Stimulated activated CD8-positive, alpha-beta memory T cell treated with anti-CD3 and anti-CD28 coated beads, Interleukin-7, amount 100 ng/mL, for 24 hours (primary cell): ENCODE results near the gene BBS1.

Experiments
- DNase-seq: peaks from one replicate; pipeline ENCODE4 v3.0.0-alpha.2; 2020; ENCODE audit warnings: low read depth

BBS1 gene

GRCh38 chr11:66477263-66478201 is 32.9 kb upstream of the BBS1 start:
- no peak for DNase-seq

DNA sequence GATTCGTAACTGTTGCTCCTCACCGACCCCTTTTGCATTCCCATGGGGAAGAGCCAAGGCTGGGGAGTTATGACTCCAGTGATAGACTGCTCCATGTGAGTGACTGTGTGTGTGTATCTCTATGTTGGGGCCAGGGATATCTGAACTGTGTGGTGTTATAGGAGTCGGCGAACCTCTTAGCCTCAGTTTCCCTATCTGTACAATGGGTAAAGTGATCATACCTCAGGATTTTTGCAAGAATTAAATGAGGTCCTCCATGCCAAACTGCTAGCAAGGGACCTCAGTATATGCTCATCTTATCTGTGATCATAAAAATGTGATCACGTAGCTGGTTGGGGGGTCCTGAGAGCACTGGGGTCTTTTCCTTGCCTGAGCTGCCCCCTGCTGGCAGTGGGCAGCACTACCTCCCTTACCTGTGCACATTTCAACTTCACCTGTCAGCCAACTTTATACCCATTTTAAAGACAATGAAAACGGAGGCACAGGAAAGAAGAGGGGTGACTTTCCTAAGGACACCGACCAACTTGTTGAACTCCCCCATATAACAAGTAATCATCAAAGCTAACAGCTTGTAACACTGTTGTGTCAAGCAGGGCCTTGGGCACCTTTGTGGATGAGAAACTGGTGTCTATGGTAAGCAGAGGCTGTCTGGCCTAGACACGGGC is 31.6 kb upstream of the BBS1 start:
- DNase-seq = no peak

DNA sequence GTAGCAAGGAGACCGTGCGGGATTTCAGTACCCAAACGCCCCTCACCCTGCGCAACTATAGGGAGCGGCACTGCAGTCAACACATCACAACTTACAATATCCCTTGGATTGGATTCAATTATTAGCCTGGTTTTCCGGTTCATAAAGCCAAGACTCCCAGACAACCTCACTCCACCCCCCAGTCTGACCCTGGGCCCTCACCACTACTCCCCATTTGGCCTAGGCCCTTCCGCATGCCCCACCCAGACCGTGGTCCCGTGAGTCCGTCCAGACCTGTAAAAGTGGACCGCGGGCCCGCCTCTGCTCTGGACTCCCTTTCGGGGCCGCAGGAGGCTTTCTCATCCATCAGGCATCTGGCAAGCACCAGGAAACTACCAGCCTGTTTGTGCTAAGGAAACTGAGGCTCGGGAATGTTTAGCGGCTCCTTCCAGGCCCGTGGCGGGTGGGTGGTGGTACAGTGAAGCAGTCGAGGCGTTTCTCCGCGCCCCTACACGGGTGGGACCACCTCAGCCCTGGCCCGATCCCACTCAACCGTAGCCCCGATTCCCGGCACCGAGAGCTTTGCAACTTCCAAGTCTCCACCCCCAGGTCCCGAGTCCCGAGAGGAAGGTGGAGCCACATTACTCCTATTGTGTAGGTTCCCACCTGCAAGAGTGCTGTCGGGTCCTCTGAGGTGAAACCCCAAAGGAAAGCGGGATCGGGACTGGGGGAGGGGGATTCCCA is 30.9 kb upstream of the BBS1 start:
- no peak for DNase-seq

- peak; percentile 82 for DNase-seq
Observed at GRCh38 chr11:66480117-66480938, 30.1 kb upstream of the BBS1 start, which contains the start of gene DPP3. Gene DPP3 (plus strand): TSS chr11:66480434. CDS start chr11:66482201, 1,767 bp downstream.

- no peak for DNase-seq
Observed at GRCh38 chr11:66484806-66485380, 25.5 kb upstream of the BBS1 start.

DNA sequence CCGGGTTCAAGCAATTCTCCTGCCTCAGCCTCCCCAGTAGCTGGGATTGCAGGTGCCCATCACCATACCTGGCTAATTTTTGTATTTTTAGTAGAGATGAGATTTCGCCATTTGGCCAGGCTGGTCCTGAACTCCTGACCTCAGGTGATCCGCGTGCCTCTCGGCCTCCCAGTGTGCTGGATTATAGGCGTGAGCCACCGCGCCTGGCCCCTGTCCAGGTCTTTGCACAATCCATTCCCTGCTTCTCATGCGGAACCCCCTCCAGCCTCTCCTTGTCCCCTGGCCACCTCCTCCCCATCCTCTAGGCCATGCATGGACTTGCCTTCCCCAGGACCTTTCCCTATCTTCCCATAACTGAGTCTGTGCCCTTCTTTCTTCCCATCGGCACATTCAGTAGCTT is 21.5 kb upstream of the BBS1 start:
- no peak for DNase-seq

- no peak for DNase-seq
Observed at GRCh38 chr11:66489636-66490035, 20.8 kb upstream of the BBS1 start.

DNA sequence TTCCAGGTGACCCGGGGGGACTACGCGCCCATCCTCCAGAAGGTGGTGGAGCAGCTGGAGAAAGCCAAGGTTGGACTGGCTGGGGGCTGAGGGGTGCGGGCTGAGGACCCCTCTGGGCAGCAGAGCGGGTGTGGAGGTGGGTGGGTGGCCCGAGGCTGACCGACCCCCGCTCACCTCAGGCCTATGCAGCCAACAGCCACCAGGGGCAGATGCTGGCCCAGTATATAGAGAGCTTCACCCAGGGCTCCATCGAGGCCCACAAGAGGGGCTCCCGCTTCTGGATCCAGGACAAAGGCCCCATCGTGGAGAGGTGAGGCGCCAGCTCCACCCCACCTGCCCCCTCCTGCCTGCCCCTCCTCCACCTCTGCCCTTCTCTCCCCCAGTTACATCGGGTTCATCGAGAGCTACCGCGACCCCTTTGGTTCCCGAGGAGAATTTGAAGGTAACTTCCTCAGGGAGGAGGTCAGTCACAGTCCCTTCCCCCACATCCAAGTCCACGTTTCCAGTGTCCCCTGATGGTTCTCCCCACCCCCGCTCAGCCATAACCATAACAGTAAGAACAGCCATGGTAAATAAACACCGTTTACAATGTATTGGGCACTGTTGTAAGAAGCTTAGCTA is 19.0 kb upstream of the BBS1 start:
- no peak for DNase-seq

GRCh38 chr11:66492161-66492865 is 18.1 kb upstream of the BBS1 start:
- DNase-seq = no peak

- DNase-seq = no peak
Observed at GRCh38 chr11:66493130-66493529, 17.3 kb upstream of the BBS1 start.

DNA sequence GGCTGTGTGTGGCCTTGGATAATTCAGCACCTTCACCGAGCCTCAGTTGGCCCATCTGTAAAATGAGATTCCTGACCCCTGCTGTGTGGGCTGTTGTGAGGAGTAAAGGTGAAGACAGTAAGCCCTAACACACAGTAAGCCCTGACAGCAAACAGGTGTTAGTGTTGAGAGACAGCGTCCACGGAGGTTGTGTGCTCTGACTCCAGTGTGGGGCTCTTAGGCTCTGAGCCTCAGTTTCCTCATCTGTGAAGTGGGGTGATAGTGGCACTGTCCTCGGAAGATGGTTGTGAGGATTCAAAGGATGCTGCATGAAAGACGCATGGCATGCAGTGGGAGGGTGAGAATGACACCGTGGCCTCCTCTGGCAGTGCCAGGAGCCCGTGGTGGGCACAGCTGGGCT is 16.0 kb upstream of the BBS1 start:
- no peak for DNase-seq

DNA sequence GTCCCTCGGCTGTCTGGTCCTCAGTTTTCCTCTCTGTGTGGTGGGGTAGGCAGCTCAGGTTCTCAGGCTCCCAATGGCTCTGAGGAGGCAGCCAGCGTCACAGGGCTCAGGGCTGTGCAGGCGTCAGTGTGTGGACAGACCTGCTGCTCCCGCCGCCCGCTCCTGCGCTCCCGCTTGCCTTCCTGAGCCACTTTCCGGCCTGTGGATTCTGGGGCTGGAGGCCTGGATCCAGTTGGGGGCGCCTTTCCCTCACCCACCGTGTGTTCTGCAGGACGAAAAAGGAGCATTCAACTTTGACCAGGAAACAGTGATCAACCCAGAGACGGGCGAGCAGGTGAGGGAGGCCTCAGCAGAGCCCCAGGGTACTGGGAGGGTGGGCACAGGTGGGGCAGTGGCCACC is 15.5 kb upstream of the BBS1 start:
- no peak for DNase-seq

DNA sequence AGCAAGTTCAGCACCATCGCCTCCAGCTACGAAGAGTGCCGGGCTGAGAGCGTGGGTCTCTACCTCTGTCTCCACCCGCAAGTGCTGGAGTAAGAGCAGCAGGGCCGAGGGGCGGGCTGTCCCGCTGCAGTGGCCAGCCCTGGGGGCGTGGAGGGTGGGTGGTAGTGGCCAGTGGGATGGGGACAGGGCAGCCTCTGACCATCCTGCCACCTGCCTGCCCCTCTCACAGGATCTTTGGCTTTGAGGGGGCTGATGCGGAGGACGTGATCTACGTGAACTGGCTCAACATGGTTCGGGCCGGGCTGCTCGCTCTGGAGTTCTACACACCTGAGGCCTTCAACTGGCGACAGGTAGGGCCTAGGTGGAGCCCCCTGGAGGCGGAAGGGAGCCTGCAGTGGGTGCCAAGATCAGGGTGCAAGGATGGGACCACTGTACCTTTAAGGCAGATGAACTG is 15.0 kb upstream of the BBS1 start:
- no peak for DNase-seq

DNA sequence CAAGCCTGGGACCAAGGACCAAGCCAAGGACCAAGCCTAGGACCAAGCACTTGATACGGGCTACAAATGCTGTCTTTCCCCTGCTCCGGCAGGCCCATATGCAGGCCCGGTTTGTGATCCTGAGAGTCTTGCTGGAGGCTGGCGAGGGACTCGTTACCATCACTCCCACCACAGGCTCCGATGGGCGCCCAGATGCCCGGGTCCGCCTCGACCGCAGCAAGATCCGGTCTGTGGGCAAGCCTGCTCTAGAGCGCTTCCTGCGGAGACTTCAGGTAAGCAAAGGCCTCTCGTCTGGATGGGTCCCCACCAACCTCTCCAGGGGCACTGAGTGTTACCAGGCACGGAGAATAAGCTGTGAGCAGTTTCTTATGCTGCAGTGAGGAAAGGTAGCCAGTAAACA is 13.2 kb upstream of the BBS1 start:
- DNase-seq = no peak

DNA sequence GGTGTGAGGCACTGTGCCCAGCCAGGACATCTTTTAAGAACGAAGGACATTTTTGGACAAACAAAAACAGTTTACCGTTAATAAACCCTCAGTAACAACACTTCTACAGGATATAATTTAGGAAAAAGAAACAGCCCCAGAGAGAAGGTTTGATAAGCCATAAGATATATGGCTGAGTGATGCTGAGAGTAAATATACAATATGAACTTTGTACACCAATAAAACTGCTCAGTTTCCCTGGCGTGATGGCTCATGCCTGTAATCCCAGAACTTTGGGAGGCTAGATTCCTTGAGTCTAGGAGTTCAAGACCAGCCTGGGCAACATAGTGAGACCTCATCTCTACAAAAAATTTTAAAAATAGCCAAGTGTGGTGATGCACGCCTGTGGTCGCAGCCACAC is 11.9 kb upstream of the BBS1 start:
- no peak for DNase-seq

- DNase-seq = no peak
Observed at GRCh38 chr11:66505276-66505816, 5.1 kb upstream of the BBS1 start.

DNA sequence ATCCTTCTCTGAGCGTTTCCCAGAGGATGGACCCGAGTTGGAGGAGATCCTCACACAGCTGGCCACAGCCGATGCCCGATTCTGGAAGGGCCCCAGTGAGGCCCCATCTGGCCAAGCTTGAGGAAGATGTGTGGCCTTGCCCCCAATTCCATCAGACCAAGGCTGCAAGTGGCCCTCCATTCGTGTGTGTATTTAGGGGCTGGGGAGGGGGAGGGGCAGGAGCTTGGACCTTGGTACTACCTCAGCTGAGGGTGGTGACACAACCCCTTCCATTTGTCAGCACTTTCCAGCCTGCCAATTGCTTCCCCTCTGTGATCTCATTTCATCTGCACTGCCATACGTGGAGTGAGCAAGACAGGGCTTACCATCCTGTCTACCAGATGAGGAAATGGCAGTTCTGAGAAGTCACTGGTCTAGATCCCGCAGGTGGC is 1.3 kb upstream of the BBS1 start:
- DNase-seq = no peak

DNA sequence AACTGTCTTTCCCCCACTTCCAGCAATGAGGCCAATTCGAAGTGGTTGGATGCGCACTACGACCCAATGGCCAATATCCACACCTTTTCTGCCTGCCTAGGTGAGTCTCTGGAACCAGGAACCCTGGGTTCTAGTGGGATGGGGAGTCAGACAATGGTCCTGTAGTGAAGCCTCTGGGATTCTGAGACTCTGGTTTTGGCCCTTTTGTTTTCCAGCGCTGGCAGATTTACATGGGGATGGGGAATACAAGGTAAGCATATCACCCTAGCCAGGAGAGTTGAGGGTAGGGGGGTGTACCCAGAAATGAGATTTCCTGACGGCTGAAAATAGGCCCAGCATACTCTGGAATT is 530 bp downstream of the BBS1 start:
- DNase-seq = no peak

DNA sequence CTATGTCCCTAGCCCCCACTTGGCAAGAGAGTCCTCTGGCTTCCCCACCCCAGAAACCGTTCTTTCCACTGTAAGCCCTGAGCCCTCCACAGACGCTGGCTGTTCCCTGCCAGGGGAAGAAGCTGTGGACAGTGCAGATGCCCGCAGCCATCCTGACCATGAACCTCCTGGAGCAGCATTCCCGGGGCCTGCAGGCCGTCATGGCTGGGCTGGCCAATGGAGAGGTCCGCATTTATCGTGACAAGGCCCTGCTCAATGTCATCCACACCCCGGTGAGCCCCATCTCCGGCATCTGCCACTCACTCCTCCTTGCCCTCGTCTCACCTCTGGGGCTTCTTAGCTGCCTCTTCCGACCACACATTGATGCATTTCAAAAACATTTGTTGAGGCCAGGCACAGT is 13.2 kb downstream of the BBS1 start:
- no peak for DNase-seq
